Transverse colon (tissue), 3 donors: ENCODE measurements around the gene AKIRIN1.

Experiments
- CTCF ChIP-seq, 5 experiments: fragments of 200-600 bp in 3 of 5; fragments of 450-650 bp in 2 of 5; sonication (generic) in 3 of 5; IDR thresholded peaks; 1 replicate in 2 of 5; 2 replicates in 3 of 5; pipeline ENCODE4 v1.5.1; 2016 to 2017; ENCODE audit warnings: antibody characterized with exemption in 5 of 5, inconsistent platforms in 3 of 5, mild to moderate bottlenecking in 2 of 5, moderate library complexity in 1 of 5
- POLR2A ChIP-seq: fragments of 450-650 bp; IDR thresholded peaks from one replicate; pipeline ENCODE4 v1.6.1; 2016; ENCODE audit warnings: antibody characterized with exemption, mild to moderate bottlenecking, moderate library complexity

GRCh38 chr1:38997901-38998190 lies 6.8 kb downstream of the AKIRIN1 start:
- TF ChIP-seq CTCF (IDR thresholded peaks at IDR 0.05) (no peak), POLR2A (no peak)
